Measurements from ENCODE around the gene KCNJ11.
"Not testable (repeated sequence)": the region's sequence is repeated elsewhere in the genome, so short reads cannot be mapped to it uniquely, and the experiment has no call there.

The KCNJ11 gene

GRCh38 chr11:17388609-17389210, at the start of gene KCNJ11:
KCNJ11 (minus strand) TSS chr11:17388659; CDS start chr11:17388091, 568 bp downstream.
- DNase-seq (ENCODE audit: low read depth in 2 of 2), result no peak

- DNase-seq (ENCODE audit: low read depth in 2 of 2), result no peak
These were observed 48.9 kb upstream of the KCNJ11 start for GRCh38 chr11:17437366-17437765.

- no peak for DNase-seq (ENCODE audit: low read depth in 2 of 2)
These were observed 45.6 kb upstream of the KCNJ11 start for GRCh38 chr11:17434108-17434507.

GRCh38 chr11:17432002-17432401, 43.5 kb upstream of the KCNJ11 start:
- no peak for DNase-seq (ENCODE audit: low read depth in 2 of 2)

GRCh38 chr11:17431139-17431538, 42.7 kb upstream of the KCNJ11 start:
- DNase-seq (ENCODE audit: low read depth in 2 of 2), result no peak

GRCh38 chr11:17430616-17431015, 42.2 kb upstream of the KCNJ11 start:
- no peak for DNase-seq (ENCODE audit: low read depth in 2 of 2)

GRCh38 chr11:17428925-17429324, 40.5 kb upstream of the KCNJ11 start:
- DNase-seq (ENCODE audit: low read depth in 2 of 2), result no peak

- no peak for DNase-seq (ENCODE audit: low read depth in 2 of 2)
These were observed 39.8 kb upstream of the KCNJ11 start for GRCh38 chr11:17428261-17428660.

- DNase-seq (ENCODE audit: low read depth in 2 of 2), result not testable (repeated sequence)
These were observed 37.8 kb upstream of the KCNJ11 start for GRCh38 chr11:17426233-17426632.

- DNase-seq (ENCODE audit: low read depth in 2 of 2), result no peak
These were observed 35.3 kb upstream of the KCNJ11 start for GRCh38 chr11:17423533-17424310.

GRCh38 chr11:17421781-17422180, 33.3 kb upstream of the KCNJ11 start:
- no peak for DNase-seq (ENCODE audit: low read depth in 2 of 2)

GRCh38 chr11:17418444-17419081, 30.1 kb upstream of the KCNJ11 start:
- DNase-seq (ENCODE audit: low read depth in 2 of 2), result no peak

- DNase-seq (ENCODE audit: low read depth in 2 of 2), result no peak
These were observed 28.0 kb upstream of the KCNJ11 start for GRCh38 chr11:17416492-17416891.

GRCh38 chr11:17415523-17416104, 27.2 kb upstream of the KCNJ11 start:
- no peak for DNase-seq (ENCODE audit: low read depth in 2 of 2)

- no peak for DNase-seq (ENCODE audit: low read depth in 2 of 2)
These were observed 26.5 kb upstream of the KCNJ11 start for GRCh38 chr11:17414992-17415391.

GRCh38 chr11:17414317-17414737, 25.9 kb upstream of the KCNJ11 start:
- no peak for DNase-seq (ENCODE audit: low read depth in 2 of 2)

- no peak for DNase-seq (ENCODE audit: low read depth in 2 of 2)
These were observed 25.2 kb upstream of the KCNJ11 start for GRCh38 chr11:17413414-17414316.

GRCh38 chr11:17412488-17413180, 24.2 kb upstream of the KCNJ11 start:
- no peak for DNase-seq (ENCODE audit: low read depth in 2 of 2)

- no peak for DNase-seq (ENCODE audit: low read depth in 2 of 2)
These were observed 23.0 kb upstream of the KCNJ11 start for GRCh38 chr11:17411418-17411817.

GRCh38 chr11:17410606-17411379, 22.3 kb upstream of the KCNJ11 start:
- DNase-seq (ENCODE audit: low read depth in 2 of 2), result no peak

All from stimulated activated CD8-positive, alpha-beta memory T cell treated with anti-CD3 and anti-CD28 coated beads, Interleukin-15, amount 100 ng/mL, for 48 hours (primary cell).